ENCODE data around the gene CNKSR3.

CNKSR3 gene

DNA sequence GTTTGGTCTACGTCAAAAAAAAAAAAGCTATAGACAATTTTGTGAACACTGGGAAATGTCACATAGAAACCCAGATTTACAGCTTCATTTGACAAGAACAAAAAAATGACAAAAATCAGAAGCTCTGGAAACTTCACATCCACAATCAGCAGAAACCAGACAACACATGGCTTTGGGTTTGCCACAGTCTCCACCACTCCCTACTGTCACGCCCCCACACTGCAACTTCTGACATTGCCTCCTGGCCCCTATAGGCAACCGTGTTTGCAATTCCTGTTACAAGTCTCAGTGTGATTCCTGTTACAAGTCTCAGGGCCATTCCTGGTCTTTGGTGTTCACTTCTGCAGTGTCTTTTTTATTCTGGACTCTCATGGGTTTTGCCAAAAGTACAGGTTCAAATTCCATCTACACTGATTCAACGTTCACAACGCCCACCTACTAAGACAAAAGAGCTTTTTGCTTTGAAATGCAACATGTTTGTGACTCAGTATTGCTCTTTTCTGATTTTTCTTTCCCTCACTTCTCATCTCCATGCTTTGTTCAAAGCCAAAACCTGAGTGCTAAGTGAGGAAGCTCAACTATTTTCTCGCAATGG is 12.0 kb downstream of the CNKSR3 start:
- TF ChIP-seq, protein P1, sequence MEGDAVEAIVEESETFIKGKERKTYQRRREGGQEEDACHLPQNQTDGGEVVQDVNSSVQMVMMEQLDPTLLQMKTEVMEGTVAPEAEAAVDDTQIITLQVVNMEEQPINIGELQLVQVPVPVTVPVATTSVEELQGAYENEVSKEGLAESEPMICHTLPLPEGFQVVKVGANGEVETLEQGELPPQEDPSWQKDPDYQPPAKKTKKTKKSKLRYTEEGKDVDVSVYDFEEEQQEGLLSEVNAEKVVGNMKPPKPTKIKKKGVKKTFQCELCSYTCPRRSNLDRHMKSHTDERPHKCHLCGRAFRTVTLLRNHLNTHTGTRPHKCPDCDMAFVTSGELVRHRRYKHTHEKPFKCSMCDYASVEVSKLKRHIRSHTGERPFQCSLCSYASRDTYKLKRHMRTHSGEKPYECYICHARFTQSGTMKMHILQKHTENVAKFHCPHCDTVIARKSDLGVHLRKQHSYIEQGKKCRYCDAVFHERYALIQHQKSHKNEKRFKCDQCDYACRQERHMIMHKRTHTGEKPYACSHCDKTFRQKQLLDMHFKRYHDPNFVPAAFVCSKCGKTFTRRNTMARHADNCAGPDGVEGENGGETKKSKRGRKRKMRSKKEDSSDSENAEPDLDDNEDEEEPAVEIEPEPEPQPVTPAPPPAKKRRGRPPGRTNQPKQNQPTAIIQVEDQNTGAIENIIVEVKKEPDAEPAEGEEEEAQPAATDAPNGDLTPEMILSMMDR (IDR thresholded peaks at IDR 0.05; ENCODE audit: low read length, missing control alignments), result no peak
- no peak for DNase-seq (ENCODE audit: low read depth)
- no peak overlapping the region for H3K4me3 ChIP-seq (replicated peaks; ENCODE audit: low read depth, low read length)

DNA sequence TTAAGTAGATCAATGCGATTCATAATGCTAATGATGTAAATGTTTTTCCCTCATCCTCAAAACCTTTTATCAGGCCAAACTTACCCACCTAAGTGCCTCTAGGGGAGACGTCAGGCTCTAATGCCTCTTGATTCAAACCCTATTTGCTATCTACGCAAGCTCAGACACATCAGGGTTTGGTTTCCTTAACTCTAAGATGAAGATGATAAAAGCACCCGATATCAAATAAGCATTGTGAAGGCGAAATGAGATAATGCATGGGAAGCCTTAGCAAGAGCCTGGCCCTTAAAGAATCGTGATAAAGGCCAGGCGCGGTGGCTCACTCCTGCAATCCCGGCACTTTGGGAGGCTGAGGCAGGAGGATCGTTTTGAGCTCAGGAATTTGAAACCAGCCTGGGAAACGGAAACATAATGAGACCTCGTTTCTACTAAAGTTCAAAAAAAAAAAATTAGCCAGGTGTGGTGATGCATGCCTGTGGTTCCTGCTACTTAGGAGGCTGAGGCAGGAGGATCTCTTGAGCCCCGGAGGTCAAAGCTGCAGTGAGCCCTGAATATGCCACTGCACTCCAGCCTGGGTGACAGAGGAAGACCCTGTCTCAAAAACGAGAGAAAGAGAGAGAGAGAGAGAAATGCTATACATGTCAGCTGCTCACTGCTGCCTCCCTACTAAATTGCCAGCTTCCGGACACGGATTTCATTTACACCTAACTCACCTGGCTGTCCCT is 13.5 kb downstream of the CNKSR3 start:
- DNase-seq (ENCODE audit: low read depth), result no peak
- TF ChIP-seq, protein P1 (IDR thresholded peaks at IDR 0.05; ENCODE audit: low read length, missing control alignments), result no peak
- H3K4me3 ChIP-seq (replicated peaks; ENCODE audit: low read depth, low read length), result no peak overlapping the region

DNA sequence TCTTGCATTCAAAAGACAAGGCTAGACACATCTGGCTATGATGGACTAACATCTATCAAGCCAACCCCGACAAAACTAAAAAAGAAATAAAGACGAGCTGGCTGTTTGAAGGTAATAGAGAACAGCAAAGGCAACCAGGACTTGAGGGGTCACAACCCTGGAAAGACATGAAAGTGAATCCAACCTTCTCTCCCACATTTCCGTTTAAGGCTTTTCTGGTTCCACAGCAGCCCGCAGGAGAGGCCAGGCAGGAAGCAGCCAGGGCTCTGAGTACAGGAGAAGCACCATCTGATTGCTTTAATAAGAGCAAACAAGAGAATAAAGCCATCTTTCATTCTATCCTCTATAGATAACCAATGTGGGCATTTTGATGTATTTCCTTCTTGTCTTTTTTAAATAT is 14.3 kb downstream of the CNKSR3 start:
- TF ChIP-seq, protein P1 (IDR thresholded peaks at IDR 0.05; ENCODE audit: low read length, missing control alignments), result no peak
- DNase-seq (ENCODE audit: low read depth), result no peak
- no peak overlapping the region for H3K4me3 ChIP-seq (replicated peaks; ENCODE audit: low read depth, low read length)

DNA sequence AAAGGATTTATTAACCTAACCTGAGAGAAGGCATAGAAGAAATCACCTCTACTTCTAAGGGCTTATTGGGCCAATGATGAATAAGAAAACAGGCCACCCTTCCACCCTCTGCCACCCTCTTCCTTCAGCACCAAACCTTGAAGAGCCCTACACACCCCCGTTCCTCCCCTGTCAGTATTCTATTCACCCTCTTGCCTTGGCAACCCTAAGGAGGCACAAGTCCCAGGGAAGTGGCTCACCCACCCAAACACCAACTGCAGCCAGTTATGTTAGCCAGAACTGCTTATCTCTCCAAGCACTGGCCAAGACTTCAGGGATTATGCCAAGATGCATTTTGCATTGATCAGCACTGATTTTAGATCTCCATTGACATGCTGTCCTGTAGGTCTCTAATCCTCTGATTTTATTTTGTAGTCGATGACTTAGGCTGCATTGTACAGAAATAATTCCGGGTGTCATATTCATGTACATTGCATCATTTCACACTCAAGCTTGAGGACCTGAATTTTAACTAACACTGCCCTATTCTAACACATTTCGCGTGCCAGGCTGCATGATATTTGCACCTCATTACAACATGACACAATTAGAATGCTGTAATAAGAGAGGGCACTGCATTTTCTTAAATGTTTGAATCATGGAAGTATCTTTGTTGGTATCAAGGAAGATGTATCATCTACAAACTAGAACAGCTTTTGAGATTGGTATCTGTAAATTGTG is 15.7 kb downstream of the CNKSR3 start:
- no peak overlapping the region for H3K4me3 ChIP-seq (replicated peaks; ENCODE audit: low read depth, low read length)
- DNase-seq (ENCODE audit: low read depth), result no peak
- TF ChIP-seq, protein P1 (IDR thresholded peaks at IDR 0.05; ENCODE audit: low read length, missing control alignments), result no peak

DNA sequence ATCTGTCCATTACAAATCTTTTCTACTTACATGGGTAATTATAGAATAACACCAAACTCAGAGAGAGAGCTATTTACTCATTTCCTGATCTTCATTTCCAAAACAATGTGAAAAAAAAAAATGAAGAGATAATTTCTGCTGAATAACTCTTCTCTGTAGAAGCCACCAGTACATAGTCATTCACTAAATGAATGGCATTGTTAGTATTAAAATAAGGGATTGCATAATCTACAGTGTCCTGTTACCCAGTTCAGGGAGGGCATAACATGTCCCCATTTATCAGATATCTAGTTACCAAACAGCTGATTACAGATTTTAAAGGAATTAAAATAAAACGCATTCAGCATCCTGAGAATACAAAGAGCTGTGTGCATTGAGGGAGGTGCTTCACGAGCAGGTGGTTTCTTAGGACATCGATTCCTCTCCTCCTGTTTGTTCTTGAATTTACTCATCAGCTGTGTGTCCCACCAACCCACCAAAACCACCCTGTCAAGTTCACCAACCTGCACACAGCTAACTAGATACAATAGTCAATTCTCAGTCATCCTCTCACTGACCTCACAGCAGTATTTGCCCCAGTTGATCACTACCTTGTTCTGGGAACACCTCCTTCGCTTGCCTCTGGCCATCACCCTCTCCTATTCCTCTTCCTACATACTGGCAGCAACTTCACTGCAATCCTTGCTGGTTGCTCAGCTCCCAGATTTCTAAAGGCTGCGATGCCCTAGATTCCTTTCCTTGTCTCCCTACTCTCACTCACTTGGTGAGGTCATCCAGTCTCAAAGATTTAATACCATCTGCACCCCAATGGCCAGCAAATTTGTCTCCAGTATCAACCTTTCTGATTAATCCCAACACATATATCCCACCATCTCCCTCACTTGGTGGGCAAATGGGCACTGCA is 18.7 kb downstream of the CNKSR3 start:
- no peak for DNase-seq (ENCODE audit: low read depth)
- no peak overlapping the region for H3K4me3 ChIP-seq (replicated peaks; ENCODE audit: low read depth, low read length)
- TF ChIP-seq, protein P1 (IDR thresholded peaks at IDR 0.05; ENCODE audit: low read length, missing control alignments), result no peak

DNA sequence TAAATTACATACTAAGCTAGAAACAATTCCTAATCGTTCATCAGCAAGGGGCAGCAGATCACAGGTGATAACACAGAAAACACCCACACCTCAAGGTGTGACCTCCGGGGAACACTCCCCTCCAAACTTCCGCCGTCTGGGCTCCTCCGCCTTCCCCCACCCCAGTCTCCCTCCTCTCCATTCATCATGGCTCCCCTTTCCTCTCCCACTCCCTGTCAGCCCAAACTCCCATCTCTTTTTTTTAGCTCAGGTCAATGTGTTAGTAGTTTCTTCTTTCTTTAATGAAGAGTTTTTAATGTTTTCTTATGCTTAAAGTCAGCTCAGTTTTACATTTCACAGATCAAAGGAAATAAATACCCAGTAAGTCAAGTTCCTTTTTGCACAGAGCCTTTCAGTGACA is 20.7 kb downstream of the CNKSR3 start:
- no peak overlapping the region for H3K4me3 ChIP-seq (replicated peaks; ENCODE audit: low read depth, low read length)
- DNase-seq (ENCODE audit: low read depth), result no peak
- TF ChIP-seq, protein P1 (IDR thresholded peaks at IDR 0.05; ENCODE audit: low read length, missing control alignments), result no peak
